ENCODE results near the gene AHNAK.

The AHNAK gene

DNA sequence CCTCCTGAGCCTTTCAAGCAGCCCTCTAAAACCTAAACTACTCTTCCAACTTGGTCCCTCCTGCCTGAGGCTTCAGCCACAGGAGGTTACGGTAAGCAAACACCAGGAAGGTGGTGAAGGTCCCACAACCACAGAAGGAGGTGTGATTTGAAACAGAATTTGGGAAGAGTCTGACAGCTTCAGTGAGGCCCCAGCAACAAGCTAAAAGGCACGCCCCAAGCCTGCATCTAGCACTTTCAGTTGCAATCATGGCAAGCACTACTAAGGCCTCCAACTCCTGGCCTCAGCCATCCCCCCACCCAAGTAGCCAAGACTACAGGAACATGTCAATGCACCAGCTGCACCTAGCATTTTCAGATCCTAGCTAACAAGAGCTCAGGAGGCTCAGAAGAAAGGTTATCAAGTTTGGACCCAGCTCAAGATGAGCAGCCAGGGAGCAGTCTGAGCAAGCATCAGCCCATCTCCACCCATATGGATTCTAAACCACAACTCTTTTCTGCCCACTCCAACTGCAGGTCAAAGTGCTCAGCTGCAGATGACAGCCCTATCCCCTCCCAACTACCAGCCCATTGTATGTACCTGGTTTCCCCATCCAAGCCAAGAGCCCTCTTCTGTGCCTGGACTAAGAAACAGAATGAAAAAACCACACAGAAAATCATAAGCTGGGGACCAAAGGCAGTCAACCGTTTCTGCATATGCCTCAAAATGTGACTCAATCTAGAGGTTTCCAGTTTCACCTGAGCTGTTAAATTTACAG, 10.4 kb upstream of the AHNAK start:
- TF ChIP-seq, protein P1, sequence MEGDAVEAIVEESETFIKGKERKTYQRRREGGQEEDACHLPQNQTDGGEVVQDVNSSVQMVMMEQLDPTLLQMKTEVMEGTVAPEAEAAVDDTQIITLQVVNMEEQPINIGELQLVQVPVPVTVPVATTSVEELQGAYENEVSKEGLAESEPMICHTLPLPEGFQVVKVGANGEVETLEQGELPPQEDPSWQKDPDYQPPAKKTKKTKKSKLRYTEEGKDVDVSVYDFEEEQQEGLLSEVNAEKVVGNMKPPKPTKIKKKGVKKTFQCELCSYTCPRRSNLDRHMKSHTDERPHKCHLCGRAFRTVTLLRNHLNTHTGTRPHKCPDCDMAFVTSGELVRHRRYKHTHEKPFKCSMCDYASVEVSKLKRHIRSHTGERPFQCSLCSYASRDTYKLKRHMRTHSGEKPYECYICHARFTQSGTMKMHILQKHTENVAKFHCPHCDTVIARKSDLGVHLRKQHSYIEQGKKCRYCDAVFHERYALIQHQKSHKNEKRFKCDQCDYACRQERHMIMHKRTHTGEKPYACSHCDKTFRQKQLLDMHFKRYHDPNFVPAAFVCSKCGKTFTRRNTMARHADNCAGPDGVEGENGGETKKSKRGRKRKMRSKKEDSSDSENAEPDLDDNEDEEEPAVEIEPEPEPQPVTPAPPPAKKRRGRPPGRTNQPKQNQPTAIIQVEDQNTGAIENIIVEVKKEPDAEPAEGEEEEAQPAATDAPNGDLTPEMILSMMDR (conservative IDR thresholded peaks at IDR 0.05; ENCODE audit: low read depth, low read length), result no peak
- no peak overlapping the region for H3K4me3 ChIP-seq (ENCODE audit: low read length)
- no peak for DNase-seq (ENCODE audit: low read depth)

DNA sequence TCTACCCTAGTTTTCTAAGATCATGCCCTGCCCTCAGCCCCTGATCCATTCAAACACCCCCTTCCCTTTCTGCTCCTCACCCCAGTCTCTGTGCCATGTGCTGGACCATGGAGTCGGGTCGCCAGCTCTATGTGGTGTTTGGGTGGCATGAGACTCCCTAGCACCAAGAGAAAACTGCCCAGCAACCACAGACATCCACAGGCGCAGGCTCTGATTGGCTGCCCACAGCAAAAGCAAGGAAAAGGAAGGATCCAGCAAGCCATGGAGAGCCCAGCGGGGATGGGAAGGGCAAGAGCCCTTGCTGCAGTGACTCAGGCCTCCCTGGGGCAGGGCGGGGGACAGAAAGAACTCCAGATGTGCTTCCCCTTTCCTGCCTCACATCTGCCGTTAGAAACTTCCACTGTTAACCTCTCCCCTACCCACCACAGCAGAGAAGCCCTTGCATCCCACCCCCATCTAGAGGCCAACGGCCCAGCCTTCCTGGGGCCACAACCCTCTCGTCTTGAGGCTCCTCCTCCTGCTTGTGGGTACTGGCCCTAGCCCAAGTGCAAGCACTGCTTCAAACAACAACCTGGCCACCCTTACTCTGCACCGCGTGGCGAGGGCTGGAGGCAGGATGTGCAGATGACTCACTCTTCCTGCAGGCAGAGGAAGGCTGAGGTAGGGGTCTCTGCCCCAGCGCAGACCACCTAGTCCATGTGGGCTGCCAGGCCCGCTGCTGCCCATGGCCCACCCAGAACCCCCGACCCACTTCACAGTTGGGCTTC, 9.7 kb upstream of the AHNAK start:
- TF ChIP-seq, protein P1 (conservative IDR thresholded peaks at IDR 0.05; ENCODE audit: low read depth, low read length), result no peak
- DNase-seq (ENCODE audit: low read depth), result peak; percentile 82
- peak overlapping the region; percentile 12 for H3K4me3 ChIP-seq (ENCODE audit: low read length)

DNA sequence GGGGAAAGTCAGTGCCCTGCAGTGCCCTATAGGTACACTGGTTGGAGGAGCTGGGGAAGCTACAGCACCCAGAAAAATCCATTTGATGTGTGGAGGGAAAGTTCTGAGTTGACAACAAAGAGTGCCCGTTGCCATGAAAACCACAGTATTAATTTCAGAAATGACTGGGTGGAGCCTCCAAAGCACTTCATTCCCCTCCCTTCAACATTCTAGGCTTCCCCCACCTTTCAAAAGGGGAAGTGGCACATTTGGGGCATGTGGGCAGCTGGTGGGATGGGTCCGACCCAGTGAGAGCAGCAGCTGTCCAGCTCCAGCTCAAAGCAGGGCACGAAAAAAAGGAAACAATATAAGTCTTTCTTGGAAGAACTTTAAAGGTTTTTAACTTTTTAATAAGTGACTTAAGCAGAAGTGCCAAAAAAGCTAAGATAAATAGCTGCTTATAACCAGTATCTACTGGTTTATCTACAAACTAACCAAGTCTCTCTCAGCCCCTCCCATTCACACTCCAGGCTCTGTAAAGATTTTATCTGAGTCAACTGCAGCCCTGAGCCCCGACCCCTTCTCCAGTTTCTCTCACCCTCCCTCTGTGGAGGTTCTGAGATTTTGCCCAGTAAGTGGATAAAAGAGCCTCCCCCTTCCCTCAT, 9.0 kb upstream of the AHNAK start:
- peak overlapping the region; percentile 12 for H3K4me3 ChIP-seq (ENCODE audit: low read length)
- TF ChIP-seq, protein P1 (conservative IDR thresholded peaks at IDR 0.05; ENCODE audit: low read depth, low read length), result no peak
- no peak for DNase-seq (ENCODE audit: low read depth)

DNA sequence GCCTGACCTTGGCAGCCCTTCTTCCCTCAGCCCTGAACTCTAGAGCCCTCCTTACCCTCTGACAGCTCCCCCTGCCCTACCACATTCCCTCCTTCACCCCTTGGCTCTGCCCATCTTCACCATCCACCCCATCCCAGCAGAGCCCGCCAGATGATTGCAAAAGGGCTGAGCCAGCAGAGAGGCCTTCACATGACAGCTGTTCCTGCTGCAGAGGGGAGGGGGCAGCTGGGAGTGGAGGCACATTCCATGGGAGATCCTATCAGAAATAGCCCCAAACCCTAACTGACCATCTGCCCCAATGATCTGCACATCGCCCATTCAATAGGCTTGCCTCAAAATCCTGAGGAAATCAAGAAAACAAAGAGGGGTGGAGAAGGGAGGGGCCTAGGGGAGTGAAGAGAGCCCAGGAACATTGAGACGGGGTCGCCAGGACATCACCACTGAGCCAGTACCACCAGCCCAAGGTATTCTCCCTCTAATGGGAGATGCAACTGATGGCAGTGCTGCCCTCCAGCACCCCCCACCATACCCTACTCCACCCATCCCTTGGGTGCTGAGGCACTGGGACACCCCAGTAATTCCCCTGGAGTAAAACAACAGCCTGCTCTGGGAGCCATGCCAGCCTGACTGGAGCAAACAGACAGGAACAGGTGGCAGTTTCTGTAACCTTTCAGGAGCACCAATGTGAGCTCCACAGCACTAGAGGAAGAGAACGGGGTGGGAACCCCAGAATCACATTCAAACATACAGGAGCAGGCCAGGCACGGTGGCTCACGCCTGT, 8.0 kb upstream of the AHNAK start:
- H3K4me3 ChIP-seq (ENCODE audit: low read length), result no peak overlapping the region
- TF ChIP-seq, protein P1 (conservative IDR thresholded peaks at IDR 0.05; ENCODE audit: low read depth, low read length), result no peak
- DNase-seq (ENCODE audit: low read depth), result no peak

DNA sequence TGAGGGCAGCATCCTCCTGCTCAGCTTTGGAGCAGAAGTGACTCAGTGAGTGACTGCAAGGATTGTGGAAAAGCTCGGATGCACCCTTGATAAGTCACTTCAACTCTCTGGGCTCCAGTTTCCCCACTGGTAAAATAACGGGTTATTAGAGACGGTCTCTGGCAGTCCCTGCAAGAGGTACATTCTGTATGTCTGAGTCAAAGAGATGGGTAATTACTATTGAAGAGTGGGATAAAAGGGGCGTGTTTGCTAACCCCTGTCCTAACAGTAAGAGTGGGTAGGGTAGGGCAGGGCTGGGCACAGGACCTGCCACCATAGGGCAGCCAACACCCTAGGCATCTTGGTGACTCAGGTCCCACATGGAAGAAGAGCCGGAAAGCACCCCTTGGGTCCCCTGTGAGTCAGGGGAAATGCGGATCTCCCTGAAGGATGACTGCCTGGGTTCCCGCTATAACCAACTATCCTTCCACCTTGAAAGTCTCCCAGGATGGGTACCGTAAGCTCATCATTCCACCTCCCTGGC, 7.3 kb upstream of the AHNAK start:
- H3K4me3 ChIP-seq (ENCODE audit: low read length), result peak overlapping the region; percentile 26
- DNase-seq (ENCODE audit: low read depth), result no peak
- TF ChIP-seq, protein P1 (conservative IDR thresholded peaks at IDR 0.05; ENCODE audit: low read depth, low read length), result no peak

DNA sequence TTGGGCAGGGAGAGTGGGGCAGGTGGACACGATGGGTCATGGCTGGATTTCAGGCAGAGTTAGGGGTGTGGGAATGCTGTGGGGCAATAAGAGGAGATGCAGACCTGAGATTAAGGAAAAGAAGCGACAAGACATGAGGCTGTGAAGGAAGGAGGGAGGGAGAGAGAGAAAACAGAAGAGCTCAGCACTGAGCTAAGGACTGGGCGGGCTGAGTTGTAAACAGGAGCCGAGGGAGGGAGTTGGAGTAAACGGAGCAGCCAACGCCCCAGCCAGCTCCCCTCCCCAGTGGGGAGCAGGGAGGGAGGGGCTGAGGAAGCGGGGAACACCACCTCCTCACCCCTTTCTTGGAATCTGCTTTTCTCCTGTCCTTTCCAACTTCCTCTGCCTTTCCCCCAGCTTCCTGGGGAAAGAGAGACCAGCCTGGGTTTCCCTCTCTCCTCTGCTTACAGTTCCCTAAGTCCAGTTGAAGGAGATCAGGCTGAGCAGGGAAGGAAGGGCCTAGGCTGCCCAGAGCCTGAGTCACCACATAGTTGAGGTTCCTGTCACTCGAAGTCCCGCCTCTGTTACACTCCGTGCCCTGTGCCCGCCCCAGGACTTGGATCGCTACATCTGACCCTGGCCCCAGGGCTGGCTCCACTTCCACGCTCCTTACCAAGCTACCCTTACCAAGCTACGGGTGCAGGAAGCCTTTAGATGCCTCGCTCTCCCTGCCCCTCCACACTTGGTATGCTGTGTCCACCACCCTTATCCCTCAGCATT, 6.7 kb upstream of the AHNAK start:
- H3K4me3 ChIP-seq (ENCODE audit: low read length), result peak overlapping the region; percentile 26
- TF ChIP-seq, protein P1 (conservative IDR thresholded peaks at IDR 0.05; ENCODE audit: low read depth, low read length), result no peak
- DNase-seq (ENCODE audit: low read depth), result peak; percentile 91

Data from retinal pigment epithelial cell (primary cell).